ENCODE data around the gene PCDHGB1.

- no peak for TF ChIP-seq CTCF (IDR thresholded peaks at IDR 0.05)
- TF ChIP-seq REST (IDR thresholded peaks at IDR 0.05; ENCODE audit: insufficient read depth in 1 of 2, low read depth in 2 of 2, low read length in 1 of 2) = no peak
- no peak for TF ChIP-seq SIN3A (IDR thresholded peaks at IDR 0.05; ENCODE audit: borderline replicate concordance, insufficient read depth, low read depth, low read length)
These were observed 7.1 kb upstream of the PCDHGB1 start for GRCh38 chr5:141342773-141343172.
